ENCODE data around the gene C19orf38.

GRCh38 chr19:10828981-10829821 lies 19.0 kb upstream of the C19orf38 start:
- no peak for TF ChIP-seq CTCF (IDR thresholded peaks at IDR 0.05)
- TF ChIP-seq POLR2A (IDR thresholded peaks at IDR 0.05): no peak
- TF ChIP-seq EP300 (IDR thresholded peaks at IDR 0.05): no peak

All from tibial nerve (tissue), 4 donors.